NOMO-1 (cell line): ENCODE measurements around the gene SCAPER.
"Not testable (repeated sequence)": the region's sequence is repeated elsewhere in the genome, so short reads cannot be mapped to it uniquely, and the experiment has no call there.

Experiments
- DNase-seq, 2 experiments: peaks; one replicate each; lab custom pipeline; 2025; ENCODE audit not compliant: unreplicated experiment in 2 of 2; lab: John Stamatoyannopoulos, UW

The SCAPER gene

DNA sequence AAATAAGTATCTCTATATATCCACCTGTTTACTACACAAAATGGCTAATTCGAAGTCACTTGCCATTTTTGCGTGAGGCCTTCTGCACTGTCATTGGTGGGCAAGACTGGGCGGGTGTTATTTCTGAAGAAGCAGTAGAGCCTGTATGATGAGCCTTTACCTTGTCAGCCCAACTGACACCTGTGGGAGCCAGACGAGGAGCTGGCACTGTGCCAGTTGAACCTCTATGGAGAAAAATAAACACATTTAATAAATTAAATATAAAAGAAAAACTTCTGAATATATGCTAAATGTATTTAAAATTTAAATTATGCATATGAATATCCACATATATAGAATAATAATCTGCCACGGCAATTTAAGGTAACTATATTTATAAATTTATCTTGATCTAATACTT, 109.9 kb downstream of the SCAPER start:
- DNase-seq, result no peak

- DNase-seq, result no peak
Observed at GRCh38 chr15:76793162-76793561, 112.0 kb downstream of the SCAPER start.

- DNase-seq, result no peak
Observed at GRCh38 chr15:76791511-76791910, 113.6 kb downstream of the SCAPER start.

DNA sequence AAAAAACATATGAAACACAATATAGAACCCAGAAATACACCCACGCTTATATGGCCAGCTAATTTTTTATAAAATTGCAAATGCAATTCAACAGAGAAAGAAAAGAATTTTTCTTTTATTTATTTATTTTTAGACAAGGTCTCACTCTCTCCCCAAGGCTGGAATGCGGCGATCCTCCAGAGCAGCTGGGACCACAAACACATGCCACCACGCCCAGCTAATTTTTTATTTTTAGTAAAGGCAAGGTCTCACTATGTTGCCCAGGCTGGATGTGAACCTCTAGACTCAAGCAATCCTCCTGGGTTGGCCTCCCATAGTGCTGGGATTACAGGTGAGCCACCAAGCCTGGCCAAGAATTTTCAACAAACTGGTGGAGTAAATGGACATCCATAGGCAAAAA, 117.9 kb downstream of the SCAPER start:
- DNase-seq, result no peak

DNA sequence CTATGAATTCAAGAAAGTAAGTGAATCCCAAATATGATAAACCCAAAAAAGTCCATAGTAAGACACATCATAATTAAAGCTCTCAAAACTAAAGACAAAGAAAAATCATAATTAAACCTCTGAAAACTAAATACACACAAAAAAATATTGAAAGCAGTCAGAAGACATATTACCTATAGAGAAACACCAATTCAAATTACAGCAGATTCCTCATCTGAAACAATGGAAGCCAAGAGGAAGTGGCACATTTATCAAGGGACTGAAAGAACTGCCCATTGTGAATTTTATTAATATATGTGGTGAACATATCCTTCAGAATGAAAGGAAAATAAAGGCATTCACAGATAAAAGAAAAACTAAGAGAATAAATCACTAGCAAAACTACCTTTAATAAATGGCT, 128.2 kb downstream of the SCAPER start:
- DNase-seq, result no peak

- DNase-seq, result no peak
Observed at GRCh38 chr15:76776480-76776879, 128.7 kb downstream of the SCAPER start.

DNA sequence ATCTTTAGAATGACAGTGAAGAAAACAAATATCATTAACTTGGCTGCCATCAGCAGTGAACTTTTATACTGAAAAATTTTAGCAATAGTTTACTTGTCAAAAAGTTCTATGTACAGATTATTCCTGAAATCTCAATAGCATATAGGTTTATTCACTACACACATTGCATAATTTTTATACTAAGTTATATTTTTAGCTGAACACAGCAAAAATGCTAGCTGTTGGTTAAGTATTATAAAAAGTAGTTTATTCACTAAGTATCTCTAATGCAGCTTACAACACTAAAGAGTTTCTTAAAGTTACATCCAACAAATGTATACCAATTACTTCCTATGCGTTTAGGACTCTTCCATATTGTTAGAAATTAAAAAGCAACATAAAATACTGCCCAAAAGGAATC, 131.9 kb downstream of the SCAPER start:
- DNase-seq, result no peak

GRCh38 chr15:76772776-76773175, 132.4 kb downstream of the SCAPER start:
- DNase-seq, result no peak

DNA sequence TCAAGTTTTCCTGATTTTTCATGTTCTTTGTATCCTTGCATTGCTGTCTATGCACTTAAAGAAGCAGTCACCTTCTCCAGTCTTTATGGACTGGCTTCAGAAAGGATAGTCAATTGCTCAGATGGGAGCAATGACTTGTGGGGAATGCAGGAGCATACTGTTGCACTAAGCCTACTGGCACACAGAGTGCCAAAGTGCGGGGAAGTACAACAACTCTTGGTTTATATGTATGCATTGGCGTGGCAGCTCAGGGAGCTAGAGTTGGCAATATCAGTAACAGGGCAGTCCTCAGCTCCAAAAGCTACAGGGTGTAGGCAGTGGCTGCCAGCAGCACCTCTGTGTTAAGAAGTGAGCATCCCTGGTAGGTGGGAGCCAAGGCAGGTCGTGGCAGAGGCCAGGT, 141.1 kb downstream of the SCAPER start:
- no peak for DNase-seq

- DNase-seq, result no peak
Observed at GRCh38 chr15:76763554-76763953, 141.6 kb downstream of the SCAPER start.

GRCh38 chr15:76756381-76756780, 148.8 kb downstream of the SCAPER start:
- DNase-seq, result no peak

DNA sequence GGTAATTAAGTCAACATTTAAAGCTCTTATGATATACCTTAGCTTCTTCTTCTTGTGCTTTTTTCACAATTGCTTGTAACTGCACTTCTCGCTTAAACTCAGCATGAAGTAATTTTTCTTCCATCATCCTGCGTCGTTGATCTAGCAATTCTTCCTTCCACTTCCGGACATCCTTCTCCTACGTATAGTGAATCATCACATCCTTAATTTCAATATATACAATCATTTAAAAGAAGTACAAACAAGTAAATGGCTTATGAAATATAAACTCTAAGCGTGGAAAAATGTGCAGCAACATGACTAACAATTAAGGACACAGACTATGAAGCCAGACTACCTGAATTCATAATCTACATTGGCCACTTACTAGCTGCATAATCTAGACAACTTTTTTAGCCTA, 151.4 kb downstream of the SCAPER start:
- DNase-seq, result no peak

DNA sequence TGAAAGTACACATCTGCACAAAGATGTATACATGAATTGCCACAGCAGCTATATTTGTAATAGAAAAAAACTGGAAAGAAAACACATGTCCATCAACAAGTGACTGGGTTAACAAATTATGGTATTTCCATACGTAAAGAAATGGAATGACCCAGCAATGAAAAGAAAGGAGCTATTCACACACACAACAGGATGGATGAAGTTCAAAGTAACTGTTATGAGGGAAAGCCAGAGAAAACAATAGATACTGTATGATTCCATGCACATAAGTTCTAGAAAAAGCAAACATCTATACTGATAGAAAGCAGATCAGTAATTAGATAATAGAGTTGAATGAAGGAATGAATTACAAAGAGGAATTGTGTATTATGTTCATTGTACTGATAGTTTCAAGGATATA, 152.0 kb downstream of the SCAPER start:
- DNase-seq, result no peak

- DNase-seq, result no peak
Observed at GRCh38 chr15:76752549-76752948, 152.6 kb downstream of the SCAPER start.

DNA sequence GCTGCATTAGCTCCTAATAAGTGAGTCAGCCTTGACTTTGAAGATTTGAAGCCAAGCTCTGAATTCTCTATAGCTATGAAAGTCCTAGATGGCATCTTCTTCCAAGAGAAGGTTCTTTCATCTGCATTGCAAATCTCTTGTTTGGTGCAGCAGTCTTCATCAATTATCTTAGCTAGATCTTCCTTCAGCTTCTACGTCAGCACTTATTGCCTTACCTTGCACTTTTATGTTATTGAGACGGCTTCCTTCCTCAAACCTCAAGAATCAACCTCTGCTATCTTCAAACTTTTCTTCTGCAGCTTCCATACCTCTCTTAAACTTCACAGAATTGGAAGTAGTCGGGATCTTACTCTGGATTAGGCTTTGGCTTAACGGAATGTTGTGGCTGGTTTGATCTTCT, 167.6 kb downstream of the SCAPER start:
- no peak for DNase-seq

GRCh38 chr15:76732321-76732720, 172.8 kb downstream of the SCAPER start:
- not testable (repeated sequence) for DNase-seq

GRCh38 chr15:76730262-76730661, 174.9 kb downstream of the SCAPER start:
- DNase-seq, result no peak

GRCh38 chr15:76718863-76719262, 186.3 kb downstream of the SCAPER start:
- DNase-seq, result no peak

- DNase-seq, result no peak
Observed at GRCh38 chr15:76714950-76715349, 190.2 kb downstream of the SCAPER start.

DNA sequence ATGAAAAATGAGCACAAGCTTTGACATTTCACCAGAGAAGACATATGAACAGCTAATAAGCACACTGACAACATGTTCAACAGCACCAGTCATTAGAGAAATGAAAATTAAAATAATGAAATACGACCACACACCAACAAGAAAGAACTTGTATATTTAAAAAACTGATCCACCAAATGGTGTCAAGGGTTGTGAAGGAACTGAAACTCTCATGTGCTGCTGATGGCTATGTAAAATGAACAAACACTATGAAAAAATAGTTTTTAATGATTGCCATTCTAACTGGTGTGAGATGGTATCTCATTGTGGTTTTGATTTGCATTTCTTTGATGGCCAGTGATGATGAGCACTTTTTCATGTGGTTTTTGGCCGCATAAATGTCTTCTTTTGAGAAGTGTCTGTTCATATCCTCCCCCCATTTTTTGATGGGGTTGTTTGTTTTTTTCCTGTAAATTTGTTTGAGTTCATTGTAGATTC, 193.8 kb downstream of the SCAPER start:
- no peak for DNase-seq

DNA sequence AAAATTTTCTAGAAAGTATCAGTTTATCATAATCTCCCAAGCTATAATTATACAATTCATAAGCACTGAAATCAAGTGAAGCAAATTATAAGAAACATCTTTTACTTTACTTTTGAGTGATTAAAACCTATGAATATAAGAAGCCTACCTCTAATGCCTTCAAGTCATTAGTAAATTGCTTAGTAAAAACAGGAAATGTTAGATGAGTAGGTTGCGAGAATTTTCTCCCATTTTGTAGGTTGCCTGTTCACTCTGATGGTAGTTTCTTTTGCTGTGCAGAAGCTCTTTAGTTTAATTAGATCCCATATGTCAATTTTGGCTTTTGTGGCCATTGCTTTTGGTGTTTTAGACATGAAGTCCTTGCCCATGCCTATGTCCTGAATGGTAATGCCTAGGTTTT, 201.1 kb downstream of the SCAPER start:
- not testable (repeated sequence) for DNase-seq

DNA sequence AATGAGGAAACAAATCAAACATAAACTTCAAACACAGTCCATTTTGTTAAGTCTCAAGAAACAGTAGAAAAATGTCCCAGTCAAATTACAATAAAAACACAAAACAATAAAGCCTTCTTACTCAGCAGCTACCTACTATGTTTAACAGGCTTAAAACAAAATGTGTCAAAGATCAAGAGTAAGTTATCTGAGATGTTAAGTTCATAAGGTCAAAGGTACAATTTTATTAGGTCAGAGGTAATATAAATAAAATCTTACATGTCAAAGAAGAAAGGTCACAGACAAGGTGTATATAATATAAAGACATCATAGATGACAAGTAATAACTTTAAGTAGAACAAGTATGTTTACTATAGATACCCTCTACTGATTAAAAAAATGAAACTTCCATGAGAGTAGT, 208.3 kb downstream of the SCAPER start:
- no peak for DNase-seq

GRCh38 chr15:76692546-76692945, 212.6 kb downstream of the SCAPER start:
- DNase-seq, result not testable (repeated sequence)

DNA sequence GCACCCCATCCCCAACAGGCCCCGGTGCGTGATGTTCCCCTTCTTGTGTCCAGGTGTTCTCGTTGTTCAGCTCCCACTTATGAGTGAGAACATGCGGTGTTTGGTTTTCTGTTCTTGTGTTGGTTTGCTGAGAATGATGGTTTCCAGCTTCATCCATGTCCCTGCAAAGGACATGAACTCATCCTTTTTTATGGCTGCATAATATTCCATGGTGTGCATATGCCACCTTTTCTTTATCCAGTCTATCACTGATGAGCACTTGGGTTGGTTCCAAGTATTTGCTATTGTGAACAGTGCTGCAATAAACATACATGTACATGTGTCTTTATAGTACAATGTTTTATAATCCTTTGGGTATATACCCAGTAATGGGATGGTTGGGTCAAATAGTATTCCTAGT, 217.5 kb downstream of the SCAPER start:
- not testable (repeated sequence) for DNase-seq
